Stimulated activated CD4-positive, alpha-beta T cell treated with anti-CD3 and anti-CD28 coated beads, Interleukin-12 subunit alpha, Interleukin-12 subunit beta, amount 100 ng/mL, for 24 hours (primary cell): ENCODE measurements around the gene FRMD4A.
"Not testable (repeated sequence)": the region's sequence is repeated elsewhere in the genome, so short reads cannot be mapped to it uniquely, and the experiment has no call there.

Experiments
- DNase-seq, 2 experiments: peaks; one replicate each; pipeline ENCODE4 v3.0.0-alpha.2; 2020; ENCODE audit warnings: low read depth in 2 of 2

FRMD4A gene

DNA sequence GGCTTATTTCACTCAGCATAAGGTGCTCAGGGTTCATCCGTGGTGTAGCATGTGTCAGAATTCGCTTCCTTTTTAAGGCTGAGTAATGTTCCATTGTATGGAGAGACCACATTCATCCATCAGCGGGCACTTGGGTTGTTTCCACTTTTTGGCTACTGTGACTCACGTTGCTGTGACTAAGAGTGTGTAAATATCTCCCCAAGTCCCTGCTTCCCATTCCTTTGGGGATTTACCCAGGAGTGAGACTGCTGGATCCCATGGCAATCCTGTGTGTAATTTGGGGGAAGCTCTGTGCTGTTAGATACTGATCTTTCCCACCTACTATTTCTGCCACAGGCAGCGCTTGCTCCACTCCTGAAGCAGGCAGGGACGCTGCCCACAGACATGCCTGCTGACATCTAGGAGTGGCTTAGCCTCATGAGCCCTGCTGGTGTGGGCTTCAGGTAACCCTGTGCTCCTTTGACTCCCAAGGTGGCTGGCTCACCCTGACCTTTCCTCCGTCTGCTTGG is 346.0 kb downstream of the FRMD4A start:
- DNase-seq: no peak

- no peak for DNase-seq
Observed at GRCh38 chr10:13983035-13983434, 347.7 kb downstream of the FRMD4A start.

DNA sequence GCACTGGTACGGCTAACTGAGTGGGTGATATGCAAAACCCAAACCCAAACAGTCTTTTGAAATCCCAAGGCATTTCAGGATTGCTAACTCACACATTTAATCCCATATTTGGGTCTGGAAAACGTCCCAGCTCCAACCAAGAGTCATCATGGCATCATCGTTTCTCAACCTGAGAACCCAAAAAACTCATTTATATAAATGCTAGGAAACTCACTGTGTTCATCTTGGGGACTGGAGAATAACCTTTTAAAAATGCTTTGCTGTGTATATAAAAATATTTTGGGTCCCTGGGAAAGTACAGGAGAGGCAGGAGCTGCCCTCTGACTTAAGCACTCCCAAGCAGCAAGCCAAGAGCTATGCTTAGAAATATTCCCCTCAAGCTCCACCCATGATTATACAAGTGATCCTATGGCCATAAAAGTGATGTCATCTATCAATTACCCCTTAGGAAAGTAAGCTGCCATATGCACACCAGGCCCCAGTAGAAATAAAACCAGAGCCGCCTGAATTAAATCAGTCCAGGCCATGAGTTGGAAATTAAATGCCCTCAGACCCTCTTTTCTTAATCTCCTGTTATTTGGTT is 352.1 kb downstream of the FRMD4A start:
- DNase-seq: no peak

DNA sequence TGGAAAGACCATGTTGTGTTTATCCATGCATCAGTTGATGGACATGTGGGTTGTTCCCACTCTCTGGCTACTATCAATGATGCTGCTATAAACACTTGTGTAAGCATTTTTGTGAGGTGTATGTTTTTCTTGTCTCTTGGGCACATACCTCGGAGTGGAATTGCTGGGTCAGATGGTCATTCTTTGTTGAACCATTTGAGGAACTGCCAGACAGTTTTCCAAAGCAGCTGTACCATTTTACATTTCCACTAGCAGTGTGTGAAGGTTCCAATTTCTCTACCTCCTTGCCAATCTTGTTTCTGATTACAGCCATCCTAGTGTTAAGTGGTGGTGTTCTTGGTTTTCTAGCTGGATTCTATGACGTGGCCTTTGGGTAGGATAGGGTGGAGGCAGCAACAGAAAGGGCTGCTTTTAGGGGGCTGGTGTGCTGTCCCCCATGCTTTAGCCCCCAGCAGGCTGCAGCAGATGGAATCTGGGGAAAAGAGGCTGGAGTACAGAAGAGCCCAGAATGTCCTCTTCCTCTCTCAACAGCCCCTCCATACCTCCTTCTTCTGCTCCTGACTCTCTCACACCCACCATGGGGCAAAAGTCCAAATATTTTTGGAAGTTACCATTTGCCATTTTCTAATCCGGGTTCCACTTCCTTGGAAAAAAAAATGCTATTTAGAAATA is 352.7 kb downstream of the FRMD4A start:
- no peak for DNase-seq

DNA sequence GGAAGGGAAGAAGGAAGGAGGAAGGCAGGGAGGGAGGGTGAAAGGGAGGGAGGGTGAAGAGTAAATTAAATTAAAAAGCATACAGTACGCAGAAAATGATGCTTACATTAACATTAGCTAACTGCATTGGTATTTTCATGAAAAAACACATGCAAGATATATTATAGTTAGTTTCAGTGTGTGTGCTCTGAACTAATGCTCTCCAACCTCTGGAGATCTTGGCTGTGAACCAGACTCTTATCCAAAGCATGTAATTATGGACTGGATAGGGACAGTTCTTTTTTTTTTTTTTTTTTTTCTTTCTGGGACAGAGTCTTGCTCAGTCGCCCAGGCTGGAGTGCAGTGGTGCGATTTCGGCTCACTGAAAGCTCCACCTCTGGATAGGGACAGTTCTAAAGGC is 357.0 kb downstream of the FRMD4A start:
- DNase-seq: no peak

GRCh38 chr10:13972609-13973008 is 358.1 kb downstream of the FRMD4A start:
- no peak for DNase-seq

- no peak for DNase-seq
Observed at GRCh38 chr10:13971601-13972475, 358.9 kb downstream of the FRMD4A start.

- no peak for DNase-seq
Observed at GRCh38 chr10:13970957-13971353, 359.8 kb downstream of the FRMD4A start.

DNA sequence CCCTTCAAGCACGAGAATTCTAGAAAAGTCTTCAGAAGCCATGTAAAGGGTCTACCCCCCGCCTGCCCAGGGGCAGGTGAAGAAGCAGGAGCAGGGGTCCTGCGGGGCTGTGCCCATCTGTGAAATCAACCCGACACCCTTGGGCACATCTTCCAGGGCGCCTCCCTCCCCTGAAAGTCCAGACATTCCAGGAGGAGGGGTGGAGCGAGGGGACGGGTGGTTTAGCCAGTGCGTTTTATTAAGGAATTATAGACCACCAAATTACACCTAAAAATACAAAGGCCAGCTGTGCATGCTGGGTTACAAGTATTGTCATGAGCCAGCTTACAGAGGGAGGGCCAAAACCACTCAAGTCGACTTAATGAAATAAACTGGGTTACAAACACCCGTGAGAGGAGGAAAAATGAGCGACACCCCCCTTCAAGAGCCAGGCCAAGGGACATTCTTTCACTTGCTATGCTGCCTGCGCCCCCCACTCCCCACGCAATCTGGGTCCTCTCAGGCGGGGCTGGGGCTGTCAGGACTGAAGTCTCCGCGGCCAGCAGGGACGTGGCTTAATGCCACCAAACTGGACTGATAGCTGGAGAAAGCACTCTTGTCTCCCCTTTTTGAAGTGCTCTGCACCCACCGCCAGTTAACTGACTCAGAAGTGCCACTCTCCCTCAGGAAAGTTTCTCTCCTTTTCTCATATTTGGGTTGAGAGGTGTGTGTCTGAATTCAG is 360.3 kb downstream of the FRMD4A start:
- DNase-seq: no peak

DNA sequence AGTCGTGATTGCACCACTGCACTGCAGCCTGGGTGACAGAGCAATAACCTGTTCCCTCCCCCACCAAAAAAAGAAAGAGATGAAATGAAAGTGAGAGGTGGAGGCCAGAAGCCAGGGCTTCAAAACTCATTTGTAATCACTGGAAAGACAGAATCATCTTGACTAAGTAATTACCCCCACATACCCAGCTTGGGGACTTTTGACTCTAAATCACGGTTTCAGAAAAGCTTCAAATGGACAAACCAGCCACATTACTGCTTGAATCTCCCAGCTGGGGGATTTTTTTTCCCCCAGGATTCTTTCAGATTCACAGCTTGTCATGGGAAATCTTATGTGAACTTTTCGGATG is 361.0 kb downstream of the FRMD4A start:
- peak; percentile 5 to 17 for DNase-seq

- DNase-seq: no peak
Observed at GRCh38 chr10:13969118-13969791, 361.5 kb downstream of the FRMD4A start.

DNA sequence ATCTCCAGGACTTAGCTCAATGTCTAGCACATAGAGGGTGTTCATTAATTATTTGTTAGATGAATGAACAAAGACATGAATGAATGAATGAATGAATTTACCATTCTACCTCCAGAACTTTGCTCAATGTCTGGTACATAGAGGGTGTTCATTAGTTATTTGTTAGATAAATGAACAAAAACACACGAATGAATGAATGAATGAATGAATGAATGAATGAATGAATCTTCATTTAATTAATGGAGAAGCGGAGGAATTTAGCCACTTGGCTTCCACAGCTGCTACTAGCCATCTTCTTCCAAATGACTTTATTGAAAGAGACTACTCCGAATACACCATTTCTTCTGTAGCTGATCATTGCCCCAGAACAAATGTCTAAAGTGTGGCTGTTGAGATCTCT is 368.9 kb downstream of the FRMD4A start:
- DNase-seq: no peak

DNA sequence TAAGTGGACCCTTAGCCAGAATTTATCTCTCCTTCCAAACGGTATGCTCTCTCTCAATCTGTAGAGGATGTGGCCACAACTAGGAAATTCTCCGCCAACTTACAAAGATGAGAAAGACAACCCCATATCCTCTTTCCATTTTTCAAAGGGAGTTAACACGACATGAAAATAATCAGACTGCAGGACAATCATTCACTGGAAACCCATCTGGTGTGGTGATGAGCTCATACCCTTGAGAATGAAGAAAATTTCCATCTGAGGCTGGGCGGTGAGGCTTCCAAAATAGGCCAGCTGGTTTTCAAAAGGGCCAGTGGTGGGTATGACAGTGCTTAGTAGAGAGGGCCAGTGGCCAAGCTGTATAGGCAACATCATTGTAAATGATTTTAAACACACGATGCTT is 369.6 kb downstream of the FRMD4A start:
- DNase-seq: no peak

DNA sequence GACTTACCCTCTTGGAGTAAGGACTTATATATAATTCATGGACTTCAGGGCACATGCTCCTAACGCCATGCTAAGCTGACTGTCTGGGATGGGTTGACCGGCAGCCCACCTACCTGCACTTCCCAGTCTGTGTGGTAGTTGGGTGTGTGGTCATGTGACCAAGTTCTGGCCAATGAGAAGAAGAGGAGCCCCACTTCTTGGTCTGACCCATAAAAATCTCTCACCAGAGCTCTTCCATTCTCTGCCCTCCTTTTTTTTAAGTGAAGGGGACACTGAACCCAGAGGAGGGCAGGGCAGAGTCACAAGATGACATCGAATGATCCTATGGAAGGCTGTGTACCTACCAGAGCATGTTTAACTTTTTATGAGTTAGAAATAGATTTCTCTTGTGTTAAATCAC is 370.1 kb downstream of the FRMD4A start:
- no peak for DNase-seq

GRCh38 chr10:13959443-13960359 is 371.0 kb downstream of the FRMD4A start:
- no peak for DNase-seq

- no peak for DNase-seq
Observed at GRCh38 chr10:13957856-13958255, 372.9 kb downstream of the FRMD4A start.

DNA sequence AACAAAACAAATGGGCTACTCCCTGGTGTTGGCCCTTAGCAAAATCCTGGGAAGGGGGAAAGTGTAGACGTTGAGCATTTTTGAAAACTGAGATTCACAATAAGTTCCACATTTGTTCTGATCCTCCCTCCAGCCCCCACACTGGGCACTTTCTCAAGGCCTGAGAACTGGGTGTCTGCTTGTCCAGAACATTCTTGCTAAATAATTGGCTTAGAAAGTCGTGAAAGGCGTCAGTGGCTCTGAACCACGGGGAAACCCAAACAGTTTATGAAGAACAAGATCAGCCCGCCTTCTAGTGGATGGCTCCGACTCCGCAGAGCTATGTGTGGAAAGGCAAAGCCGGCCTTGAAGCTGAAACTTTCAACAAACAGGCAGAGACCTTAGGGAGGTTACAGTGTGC is 373.9 kb downstream of the FRMD4A start:
- no peak for DNase-seq

- DNase-seq: no peak
Observed at GRCh38 chr10:13955409-13956068, 375.2 kb downstream of the FRMD4A start.

GRCh38 chr10:13954195-13954594 is 376.5 kb downstream of the FRMD4A start:
- DNase-seq: not testable (repeated sequence)

DNA sequence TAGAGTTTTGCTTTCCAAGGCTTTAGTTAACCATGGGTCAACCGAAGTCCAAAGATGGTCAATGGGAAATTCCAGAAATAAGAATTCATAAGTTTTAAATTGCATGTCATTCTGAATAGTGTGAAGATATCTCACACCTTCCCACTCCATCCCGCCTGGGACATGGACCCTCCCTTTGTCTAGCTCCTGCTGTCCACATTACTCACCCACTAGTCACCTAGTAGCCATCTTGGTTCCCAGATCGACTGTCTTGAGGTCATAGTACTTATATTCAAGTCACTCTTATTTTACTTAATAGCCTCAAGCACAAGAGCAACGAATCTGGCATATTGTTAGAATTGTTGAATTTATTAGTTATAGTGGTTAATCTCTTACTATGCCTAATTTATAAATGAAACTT is 377.4 kb downstream of the FRMD4A start:
- DNase-seq: no peak
